K562 (cell line): ENCODE data around the gene CWF19L1. TPM values are rescaled to one million over a fixed set of nuclear protein-coding genes. Genes with fewer than 3 reads are reported as not detected.
A peak's percentile ranks its signal among the peaks of the same experiment; 100 is the strongest.

Experiments
- ATAC-seq: fragments of 200-7000 bp; cut with Tn5 transposase; 3 replicates; pipeline ENCODE4 v1.9.1; 2020; ENCODE audit warnings: moderate library complexity
- BruUV-seq: library from RNA; stranded (reverse); fragments of 400-500 nt; replicated peaks from 2 replicates; lab custom pipeline; 2021; lab: Mats Ljungman, UMichigan
- CTCF ChIA-PET: fragments of 300-600 bp; formaldehyde crosslinking; extraction: SDS; loops from one replicate; lab custom pipeline; 2021; ENCODE audit warnings: low intra/inter-chr PET ratio; lab: Yijun Ruan, JAX
- POLR2A ChIA-PET: fragments of 300-600, 350-650 bp; sonication (Branson Sonifier 250); formaldehyde crosslinking; extraction: SDS; loops from one replicate; lab custom pipeline; 2021; ENCODE audit warnings: antibody characterized with exemption, inconsistent platforms; lab: Yijun Ruan, JAX
- DNase-seq, 4 experiments: peaks; one replicate each; pipeline versions ENCODE4 v3.0.0 to v3.0.0-alpha.2; 2011 to 2018; ENCODE audit warnings: low spot score in 3 of 4, mixed read lengths in 3 of 4; ENCODE audit errors: extremely low read depth in 1 of 4
- FAIRE-seq: peaks from 2 replicates; lab custom pipeline; 2011; peaks lifted over from hg19 to GRCh38; lab: Jason Lieb, UNC
- H2AFZ ChIP-seq: 2 replicates; pipeline ENCODE4 v1.6.0; 2011; ENCODE audit warnings: low read depth, low read length, control low read depth, inconsistent platforms
- H3K27ac ChIP-seq: fragments of 200-600 bp; 3 replicates; pipeline ENCODE4 v1.8.0; 2011; ENCODE audit warnings: low read depth, mild to moderate bottlenecking, control low read depth, inconsistent platforms, low read length, moderate library complexity, mixed read lengths; ENCODE audit errors: extremely low read depth
- H3K27me3 ChIP-seq, 2 experiments: fragments of 300-600 bp in 1 of 2; 2 replicates in 1 of 2; 3 replicates in 1 of 2; pipeline versions ENCODE4 v1.6.0 to v1.8.0; 2011; ENCODE audit warnings: inconsistent platforms in 2 of 2, low read length in 2 of 2, mild to moderate bottlenecking in 1 of 2, mixed read lengths in 1 of 2, moderate library complexity in 1 of 2; ENCODE audit not compliant: control insufficient read depth in 2 of 2, insufficient read depth in 2 of 2
- H3K36me3 ChIP-seq: fragments of 300-600 bp; 3 replicates; pipeline ENCODE4 v1.8.0; 2011; ENCODE audit warnings: mild to moderate bottlenecking, low read length, inconsistent platforms; ENCODE audit not compliant: control insufficient read depth, insufficient read depth
- H3K4me1 ChIP-seq, 2 experiments: fragments of 200-600 bp in 1 of 2; replicated peaks in 1 of 2; 2 replicates in 1 of 2; 3 replicates in 1 of 2; pipeline versions ENCODE4 v1.5.1 to v1.8.0; 2011; ENCODE audit warnings: inconsistent platforms in 2 of 2, low read length in 2 of 2, mild to moderate bottlenecking in 1 of 2, mixed read lengths in 1 of 2, moderate library complexity in 1 of 2; ENCODE audit not compliant: control insufficient read depth in 2 of 2, insufficient read depth in 2 of 2
- H3K4me2 ChIP-seq: 2 replicates; pipeline ENCODE4 v1.6.1; 2011; ENCODE audit warnings: low read length, control low read depth, inconsistent platforms, mixed read lengths; ENCODE audit not compliant: insufficient read depth
- H3K4me3 ChIP-seq: fragments of 200-600 bp; sonication (generic), shearing (Covaris generic); 2 replicates; pipeline ENCODE4 v1.5.1; 2016; ENCODE audit warnings: control low read depth, inconsistent platforms
- H3K79me2 ChIP-seq: fragments of 200-600 bp; 3 replicates; pipeline ENCODE4 v1.8.0; 2011; ENCODE audit warnings: low read length, inconsistent platforms; ENCODE audit not compliant: control insufficient read depth, insufficient read depth
- H3K9ac ChIP-seq, 2 experiments: 2 replicates each; pipeline versions ENCODE4 v1.6.0 to v1.6.1; 2011; ENCODE audit warnings: low read depth in 2 of 2, low read length in 2 of 2, control low read depth in 1 of 2, inconsistent platforms in 1 of 2, mild to moderate bottlenecking in 1 of 2, mixed read lengths in 1 of 2; ENCODE audit not compliant: insufficient read depth in 1 of 2
- H3K9me1 ChIP-seq: one replicate; pipeline ENCODE4 v1.6.0; 2011; ENCODE audit warnings: inconsistent platforms, mild to moderate bottlenecking, low read length, moderate library complexity; ENCODE audit not compliant: control insufficient read depth, insufficient read depth
- H3K9me3 ChIP-seq: replicated peaks from 2 replicates; pipeline ENCODE4 v1.5.1; 2011; ENCODE audit warnings: low read depth, low read length, inconsistent platforms; ENCODE audit not compliant: control insufficient read depth, insufficient read depth
- H4K20me1 ChIP-seq: replicated peaks from 2 replicates; pipeline ENCODE4 v1.6.1; 2011; ENCODE audit warnings: low read length, inconsistent platforms, mixed read lengths; ENCODE audit not compliant: control insufficient read depth, insufficient read depth
- ATF3 ChIP-seq, 2 experiments: fragments of 450-650 bp in 1 of 2; sonication (generic) in 1 of 2; formaldehyde crosslinking in 1 of 2; IDR thresholded peaks in 1 of 2; conservative IDR thresholded peaks in 1 of 2; 2 replicates each; pipeline versions ENCODE4 v1.6.1 to v1.8.1; 2016 to 2023; ENCODE audit warnings: mild to moderate bottlenecking in 2 of 2, moderate library complexity in 2 of 2, inconsistent platforms in 1 of 2, missing genetic modification reagents in 1 of 2
- CEBPG ChIP-seq, 3 experiments: fragments of 200-800 bp in 1 of 3; sonication (Bioruptor generic) in 1 of 3; sonication (generic) in 1 of 3; formaldehyde crosslinking in 1 of 3; IDR thresholded peaks in 2 of 3; conservative IDR thresholded peaks in 1 of 3; 2 replicates each; pipeline versions ENCODE4 v1.6.1 to v1.8.0; 2016 to 2022; ENCODE audit warnings: missing compliant biosample characterization in 2 of 3, missing genetic modification characterization in 2 of 3, mild to moderate bottlenecking in 1 of 3, missing genetic modification reagents in 1 of 3
- CXXC5 ChIP-seq: fragments of 250-450 bp; sonication (Bioruptor Pico); IDR thresholded peaks from 2 replicates; pipeline ENCODE4 v1.8.0; 2022; ENCODE audit warnings: inconsistent platforms, mild to moderate bottlenecking, moderate library complexity
- ESRRB ChIP-seq: fragments of 250-450 bp; sonication (Bioruptor Pico); IDR thresholded peaks from 2 replicates; pipeline ENCODE4 v1.5.0; 2020; ENCODE audit warnings: mild to moderate bottlenecking, moderate library complexity, borderline replicate concordance
- KAT2B ChIP-seq: IDR thresholded peaks from one replicate; pipeline ENCODE4 v1.6.1; 2012; ENCODE audit warnings: low read depth, mild to moderate bottlenecking, control low read depth, inconsistent platforms, low read length, moderate library complexity
- NFYB ChIP-seq: IDR thresholded peaks from 2 replicates; pipeline ENCODE4 v1.6.1; 2011; ENCODE audit warnings: mild to moderate bottlenecking, moderate library complexity; ENCODE audit not compliant: insufficient read length; ENCODE audit errors: extremely low read depth
- POLR2H ChIP-seq: IDR thresholded peaks from 2 replicates; pipeline ENCODE4 v1.6.1; 2016; ENCODE audit warnings: missing genetic modification characterization, low read depth, mild to moderate bottlenecking, control low read depth, missing compliant biosample characterization, moderate library complexity
- PTBP1 ChIP-seq: fragments of 200-400 bp; formaldehyde crosslinking; IDR thresholded peaks from 2 replicates; pipeline ENCODE4 v1.6.1; 2017; ENCODE audit warnings: low read depth, low read length
- U2AF1 ChIP-seq: fragments of 200-400 bp; formaldehyde crosslinking; optimal IDR thresholded peaks from 2 replicates; pipeline ENCODE3; 2017; ENCODE audit warnings: mild to moderate bottlenecking, low read depth, low read length, moderate library complexity
- ZNF212 ChIP-seq: fragments of 450-650 bp; formaldehyde crosslinking; IDR thresholded peaks from 2 replicates; pipeline ENCODE4 v1.4.0; 2020; ENCODE audit warnings: mild to moderate bottlenecking
- ZNF217 ChIP-seq: sonication (generic); formaldehyde crosslinking; IDR thresholded peaks from 2 replicates; pipeline ENCODE4 v1.8.0; 2022; ENCODE audit warnings: mild to moderate bottlenecking, missing genetic modification reagents
- WGBS: fragments of 100-300 bp; shearing (Covaris generic); methylation state at CpG from one replicate; pipeline ENCODE4 v1.1.6; 2016; ENCODE audit warnings: low coverage, mixed read lengths; ENCODE audit not compliant: insufficient coverage; ENCODE audit errors: missing lambda C conversion rate; 5-methylcytosine and 5-hydroxymethylcytosine counted together
- in situ Hi-C: fragments of 300-500 bp; cut with MboI; formaldehyde crosslinking; loops from 4 replicates; pipeline ENCODE4 v1.15.0; 2018; ENCODE audit warnings: inconsistent platforms, mixed read lengths
- intact Hi-C: fragments of 100-400 bp; cut with micrococcal nuclease; formaldehyde crosslinking; loops from 2 replicates; pipeline ENCODE4 v1.14.2; 2022
- polyA plus RNA-seq, 8 experiments: library from polyadenylated mRNA; depleted of rRNA in 4 of 8; stranded (reverse) in 5 of 8; unstranded in 3 of 8; fragments of >200 nt; fragmentation: Nextera tagmentation in 2 of 8; fragmentation: Illumina TruSeq in 1 of 8; extraction: Ambion mirVana in 2 of 8; extraction: Trizol in 1 of 8; gene quantifications; 2 replicates each; pipeline versions ENCODE4 v1.2.1 to v1.2.3, GENCODE V29; 2011 to 2014; ENCODE audit warnings: inconsistent platforms in 1 of 8, missing spikeins in 1 of 8
- total RNA-seq, 7 experiments: library from RNA; depleted of rRNA in 6 of 7; stranded (reverse); fragments of >200 nt in 6 of 7; fragmentation: Illumina TruSeq in 2 of 7; extraction: Trizol in 2 of 7; gene quantifications; 2 replicates each; pipeline versions ENCODE4 v1.2.1 to v1.2.3, GENCODE V29; 2011 to 2021; ENCODE audit warnings: low replicate concordance in 1 of 7

The CWF19L1 gene
- total and polyA plus RNA-seq, 9 of the 15 experiments (the other 6 are each of a cell fraction or from before 2014, with no cell fraction given): 19.5 to 49.9 (median 30.9) TPM

- peaks cover 3 to 14% of the 10 kb centered on the region in 2 experiments; a peak in 4 of 5 replicates for H3K27me3 ChIP-seq
- BruUV-seq: no TSS peak
- in situ Hi-C loops: no loop called here
- CTCF ChIA-PET: interaction anchor here (0.6 kb wide), 1 partner anchor 217 kb away, joined by 3 read pairs; no protein-coding TSS in a partner anchor
- H3K9ac ChIP-seq: no peak overlapping the region; a peak in 1 of 4 replicates
- DNase-seq (no peak), ATAC-seq (no peak), FAIRE-seq (no peak)
- no peaks in the 10 kb centered on the region for H3K9me3 ChIP-seq
- no peaks in the 10 kb centered on the region for H3K36me3 ChIP-seq
- no peak overlapping the region for H2AFZ ChIP-seq
- no peak overlapping the region for H3K4me2 ChIP-seq
- TF ChIP-seq ESRRB (CRISPR knock-in tag) (no peak), U2AF1 (no peak), CXXC5 (CRISPR knock-in tag) (no peak), ZNF217 (CRISPR knock-in tag) (no peak), PTBP1 (no peak), KAT2B (no peak), NFYB (no peak), CEBPG (CRISPR knock-in tag; IDR thresholded peaks at IDR 0.05) (no peak), CEBPG (tag; conservative IDR thresholded peaks at IDR 0.05 in 1 of 2, IDR thresholded peaks at IDR 0.05 in 1 of 2) (peak in 1 of 2 experiments; percentile 64; a peak in 2 of 4 replicates), ZNF212 (CRISPR knock-in tag) (no peak), POLR2H (no peak), ATF3 (IDR thresholded peaks at IDR 0.05) (peak; percentile 24; the same call in 1 of the 2 replicates), ATF3 (CRISPR knock-in tag; conservative IDR thresholded peaks at IDR 0.05) (no peak)
- WGBS: 7% methylated on average over 3 of the region's 3 CpGs
- intact Hi-C loops: no loop called here
- POLR2A ChIA-PET: interaction anchor here (1.4 kb wide), 1 partner anchor 12 kb away, joined by 3 read pairs; no protein-coding TSS in a partner anchor
- peaks cover 11 to 13% of the 10 kb centered on the region in 2 experiments; a peak in 4 of 5 replicates for H3K4me1 ChIP-seq
- H4K20me1 ChIP-seq: no peaks in the 10 kb centered on the region
- H3K27ac ChIP-seq: no peak overlapping the region
- no peaks in the 10 kb centered on the region for H3K9me1 ChIP-seq
- H3K79me2 ChIP-seq: peaks cover 1% of the 10 kb centered on the region
- H3K4me3 ChIP-seq: no peak overlapping the region
Measured at GRCh38 chr10:100291356-100291755, 23.9 kb upstream of the CWF19L1 start.
